IMR-90 (cell line): Measurements from ENCODE around the gene ADAMTSL4. TPM values are rescaled to one million over a fixed set of nuclear protein-coding genes. Genes with fewer than 3 reads are reported as not detected.

Source experiments
- ATAC-seq: fragments of 200-7000 bp; cut with Tn5 transposase; 2 replicates; pipeline ENCODE4 v1.9.1; 2020; ENCODE audit warnings: low read depth, mild to moderate bottlenecking, moderate library complexity
- BruUV-seq: library from RNA; stranded (reverse); fragments of 400-500 nt; replicated peaks from 2 replicates; lab custom pipeline; 2021; lab: Mats Ljungman, UMichigan
- CTCF ChIA-PET: fragments of 300-600 bp; formaldehyde crosslinking; extraction: SDS; loops from one replicate; lab custom pipeline; 2021; ENCODE audit warnings: antibody characterized with exemption; lab: Yijun Ruan, JAX
- POLR2A ChIA-PET: fragments of 300-600 bp; sonication (Branson Sonifier 250); formaldehyde crosslinking; loops from one replicate; lab custom pipeline; 2022; ENCODE audit warnings: antibody characterized with exemption; ENCODE audit not compliant: unreplicated experiment; lab: Charles Lee
- DNase-seq: peaks from one replicate; pipeline ENCODE4 v3.0.0; 2013
- H2AFZ ChIP-seq: replicated peaks from 2 replicates; pipeline ENCODE3; 2013; ENCODE audit warnings: low read length, mild to moderate bottlenecking; ENCODE audit not compliant: poor library complexity
- H2AK5ac ChIP-seq: 2 replicates; pipeline ENCODE4 v1.6.1; 2013; ENCODE audit warnings: low read depth, low read length, inconsistent platforms
- H2AK9ac ChIP-seq: replicated peaks from 2 replicates; pipeline ENCODE3; 2013; ENCODE audit warnings: mild to moderate bottlenecking, low read depth, low read length, moderate library complexity; ENCODE audit not compliant: poor library complexity
- H2BK120ac ChIP-seq: 2 replicates; pipeline ENCODE4 v1.6.1; 2013; ENCODE audit warnings: low read depth, low read length, inconsistent platforms
- H2BK15ac ChIP-seq: 3 replicates; pipeline ENCODE4 v1.6.1; 2013; ENCODE audit warnings: low read depth, low read length, inconsistent platforms
- H2BK20ac ChIP-seq: 2 replicates; pipeline ENCODE4 v1.6.1; 2013; ENCODE audit warnings: low read depth, mild to moderate bottlenecking, inconsistent platforms, low read length, moderate library complexity
- H2BK5ac ChIP-seq: 2 replicates; pipeline ENCODE4 v1.6.1; 2013; ENCODE audit warnings: mild to moderate bottlenecking, low read depth, low read length, inconsistent platforms; ENCODE audit not compliant: poor library complexity, severe bottlenecking
- H3K14ac ChIP-seq: replicated peaks from 2 replicates; pipeline ENCODE4 v1.6.1; 2013; ENCODE audit warnings: low read depth, low read length, inconsistent platforms
- H3K18ac ChIP-seq: 2 replicates; pipeline ENCODE4 v1.6.1; 2013; ENCODE audit warnings: low read depth, low read length, control low read depth
- H3K23ac ChIP-seq: 2 replicates; pipeline ENCODE4 v1.6.1; 2013; ENCODE audit warnings: low read depth, low read length, inconsistent platforms
- H3K27ac ChIP-seq: 2 replicates; pipeline ENCODE4 v1.5.1; 2013; ENCODE audit warnings: mild to moderate bottlenecking, control low read depth, low read length; ENCODE audit not compliant: insufficient read depth
- H3K27me3 ChIP-seq: 2 replicates; pipeline ENCODE4 v1.6.1; 2013; ENCODE audit warnings: low read length; ENCODE audit not compliant: control insufficient read depth, insufficient read depth
- H3K36me3 ChIP-seq: 2 replicates; pipeline ENCODE4 v1.6.1; 2013; ENCODE audit warnings: low read length, mixed read lengths; ENCODE audit not compliant: control insufficient read depth, insufficient read depth
- H3K4ac ChIP-seq: 2 replicates; pipeline ENCODE4 v1.6.1; 2013; ENCODE audit warnings: low read depth, low read length, inconsistent platforms
- H3K4me1 ChIP-seq: 2 replicates; pipeline ENCODE4 v1.6.1; 2013; ENCODE audit warnings: low read length, mixed read lengths; ENCODE audit not compliant: control insufficient read depth, insufficient read depth
- H3K4me2 ChIP-seq: 2 replicates; pipeline ENCODE4 v1.6.1; 2013; ENCODE audit warnings: low read depth, mild to moderate bottlenecking, control low read depth, low read length, moderate library complexity
- H3K4me3 ChIP-seq: 2 replicates; pipeline ENCODE4 v1.5.1; 2013; ENCODE audit warnings: low read depth, mild to moderate bottlenecking, control low read depth, low read length, moderate library complexity; ENCODE audit not compliant: insufficient read depth
- H3K56ac ChIP-seq: 2 replicates; pipeline ENCODE4 v1.6.1; 2013; ENCODE audit warnings: low read length, inconsistent platforms; ENCODE audit not compliant: insufficient read depth; ENCODE audit errors: extremely low read depth
- H3K79me1 ChIP-seq, 2 experiments: 2 replicates each; pipeline ENCODE4 v1.6.1; 2013; ENCODE audit warnings: low read length in 2 of 2, inconsistent platforms in 1 of 2, low read depth in 1 of 2
- H3K9ac ChIP-seq: 2 replicates; pipeline ENCODE4 v1.6.1; 2013; ENCODE audit warnings: low read depth, low read length, control low read depth
- H3K9me1 ChIP-seq: 2 replicates; pipeline ENCODE4 v1.6.1; 2013; ENCODE audit warnings: low read length, inconsistent platforms; ENCODE audit not compliant: insufficient read depth
- H3K9me3 ChIP-seq: 2 replicates; pipeline ENCODE4 v1.6.1; 2013; ENCODE audit warnings: low read length; ENCODE audit not compliant: control insufficient read depth, insufficient read depth
- H4K20me1 ChIP-seq: 2 replicates; pipeline ENCODE4 v1.6.1; 2013; ENCODE audit warnings: low read length, inconsistent platforms; ENCODE audit not compliant: insufficient read depth
- H4K5ac ChIP-seq: 2 replicates; pipeline ENCODE4 v1.6.1; 2013; ENCODE audit warnings: mild to moderate bottlenecking, low read depth, low read length, control low read depth
- H4K8ac ChIP-seq, 2 experiments: 2 replicates each; pipeline ENCODE4 v1.6.1; 2013; ENCODE audit warnings: low read depth in 2 of 2, low read length in 2 of 2, control low read depth in 1 of 2, inconsistent platforms in 1 of 2
- H4K91ac ChIP-seq: 2 replicates; pipeline ENCODE4 v1.6.1; 2013; ENCODE audit warnings: low read depth, low read length, inconsistent platforms; ENCODE audit not compliant: insufficient read depth
- BHLHE40 ChIP-seq: fragments of 150-350 bp; IDR thresholded peaks from 2 replicates; pipeline ENCODE4 v1.6.1; 2016; ENCODE audit warnings: mild to moderate bottlenecking, low read depth, low read length
- ELK1 ChIP-seq: fragments of 150-350 bp; IDR thresholded peaks from 2 replicates; pipeline ENCODE4 v1.6.1; 2016; ENCODE audit warnings: low read depth, mild to moderate bottlenecking, low read length, moderate library complexity, borderline replicate concordance
- NFE2L2 ChIP-seq: fragments of 150-350 bp; IDR thresholded peaks from 2 replicates; pipeline ENCODE4 v1.6.1; 2016; ENCODE audit warnings: low read depth, mild to moderate bottlenecking, low read length
- RCOR1 ChIP-seq: IDR thresholded peaks from 2 replicates; pipeline ENCODE4 v1.6.1; 2012; ENCODE audit warnings: mild to moderate bottlenecking, low read length, improper control_type of control experiment; ENCODE audit not compliant: insufficient replicate concordance
- RFX5 ChIP-seq: IDR thresholded peaks from 2 replicates; pipeline ENCODE4 v1.8.0; 2012; ENCODE audit warnings: low read depth, mild to moderate bottlenecking, low read length, moderate library complexity
- USF2 ChIP-seq: fragments of 150-350 bp; IDR thresholded peaks from 2 replicates; pipeline ENCODE4 v1.6.1; 2017; ENCODE audit warnings: mild to moderate bottlenecking, antibody characterized with exemption, low read length, low read depth
- whole genome bisulfite sequencing, 2 experiments: methylation state at CpG; one replicate each; pipeline versions ENCODE4 v1.1.5 to v1.1.7; 2013; ENCODE audit warnings: missing lambda C conversion rate in 2 of 2; ENCODE audit not compliant: insufficient read length in 1 of 2; ENCODE audit errors: extremely low coverage in 2 of 2; 5-methylcytosine and 5-hydroxymethylcytosine counted together
- dilution Hi-C: fragments of 300-500 bp; cut with HindIII; formaldehyde crosslinking; loops from one replicate; pipeline ENCODE4 v1.14.3; 2018; ENCODE audit warnings: low sequenced_read_pairs; ENCODE audit not compliant: unreplicated experiment
- in situ Hi-C: fragments of 300-500 bp; cut with MboI; formaldehyde crosslinking; loops from 3 replicates; pipeline ENCODE4 v1.14.3; 2019; ENCODE audit warnings: low sequenced_read_pairs, inconsistent platforms, mixed read lengths
- intact Hi-C: fragments of 100-400 bp; cut with micrococcal nuclease; formaldehyde crosslinking; loops from 2 replicates; pipeline ENCODE4 v1.10.0; 2022
- polyA plus RNA-seq, 3 experiments: library from polyadenylated mRNA; depleted of rRNA; stranded (reverse); fragments of >200 nt; gene quantifications; 2 replicates each; pipeline ENCODE4 v1.2.3, GENCODE V29; 2012; ENCODE audit warnings: low replicate concordance in 1 of 3
- total RNA-seq: library from RNA; depleted of rRNA; stranded (reverse); fragments of >200 nt; gene quantifications from 2 replicates; pipeline ENCODE4 v1.2.3, GENCODE V29; 2012

ADAMTSL4 gene
- total and polyA plus RNA-seq, 2 of the 4 experiments (the other 2 are of a cell fraction): 0.54 to 12.2 TPM

- Histone ChIP-seq H2AFZ (peak overlapping the region; percentile 81), H3K79me1 (peaks cover 0 to 35% of the 10 kb centered on the region in 2 experiments; a peak in 3 of 4 replicates), H2BK15ac (no peak overlapping the region), H2BK20ac (no peak overlapping the region), H3K18ac (no peak overlapping the region), H3K4ac (peak overlapping the region; percentile 39; the same call in 1 of the 2 replicates), H3K36me3 (peaks cover 19% of the 10 kb centered on the region), H4K8ac (peak overlapping the region; percentile 55 to 72; a peak in 2 of 4 replicates), H4K5ac (no peak overlapping the region), H2AK5ac (peak overlapping the region; percentile 40; the same call in 1 of the 2 replicates), H3K27ac (peak overlapping the region; percentile 30; the same call in 1 of the 2 replicates), H3K4me1 (peaks cover 6% of the 10 kb centered on the region), H4K20me1 (no peaks in the 10 kb centered on the region), H3K9me3 (no peaks in the 10 kb centered on the region), H3K4me2 (peak overlapping the region; percentile 86), H3K27me3 (no peaks in the 10 kb centered on the region), H3K4me3 (peak overlapping the region; percentile 48), H3K23ac (peak overlapping the region; percentile 80), H2BK5ac (no peak overlapping the region), H3K9me1 (peaks cover 17% of the 10 kb centered on the region), H3K9ac (peak overlapping the region; percentile 45), H2AK9ac (no peak overlapping the region), H3K14ac (peak overlapping the region; percentile 42), H3K56ac (peak overlapping the region; percentile 14; the same call in 1 of the 2 replicates), H4K91ac (no peak overlapping the region), H2BK120ac (no peak overlapping the region)
- in situ Hi-C loops (no loop called here), dilution Hi-C loops (no loop called here), intact Hi-C loops (loop anchor here (5.0 kb wide), 1 partner anchor 194 kb away; the partner anchor contains the start of gene PRPF3)
- CTCF ChIA-PET: interaction anchor here (0.6 to 3.0 kb wide), 4 partner anchors 12 to 353 kb away, joined by 3 to 13 read pairs (median 8); no protein-coding TSS in a partner anchor
- POLR2A ChIA-PET: interaction anchor here (1.7 kb wide), 1 partner anchor 260 kb away, joined by 5 read pairs; no protein-coding TSS in a partner anchor
- DNase-seq (no peak), ATAC-seq (no peak; the same call in 1 of the 2 replicates)
- TF ChIP-seq NFE2L2: no peak
- no peak for TF ChIP-seq RCOR1
- no peak for TF ChIP-seq USF2
- TF ChIP-seq BHLHE40: no peak
- TF ChIP-seq RFX5: no peak
- no peak for TF ChIP-seq ELK1
- no CpG with 5 or more reads among the region's 19 CpGs for WGBS, 2 experiments
- BruUV-seq: no TSS peak
These were observed 33.1 kb upstream of the ADAMTSL4 start for GRCh38 chr1:150516050-150516591.
